ENCODE data around the gene MAML3.

GRCh38 chr4:139918591-139918990 is 235.4 kb downstream of the MAML3 start:
- TF ChIP-seq, protein P1, sequence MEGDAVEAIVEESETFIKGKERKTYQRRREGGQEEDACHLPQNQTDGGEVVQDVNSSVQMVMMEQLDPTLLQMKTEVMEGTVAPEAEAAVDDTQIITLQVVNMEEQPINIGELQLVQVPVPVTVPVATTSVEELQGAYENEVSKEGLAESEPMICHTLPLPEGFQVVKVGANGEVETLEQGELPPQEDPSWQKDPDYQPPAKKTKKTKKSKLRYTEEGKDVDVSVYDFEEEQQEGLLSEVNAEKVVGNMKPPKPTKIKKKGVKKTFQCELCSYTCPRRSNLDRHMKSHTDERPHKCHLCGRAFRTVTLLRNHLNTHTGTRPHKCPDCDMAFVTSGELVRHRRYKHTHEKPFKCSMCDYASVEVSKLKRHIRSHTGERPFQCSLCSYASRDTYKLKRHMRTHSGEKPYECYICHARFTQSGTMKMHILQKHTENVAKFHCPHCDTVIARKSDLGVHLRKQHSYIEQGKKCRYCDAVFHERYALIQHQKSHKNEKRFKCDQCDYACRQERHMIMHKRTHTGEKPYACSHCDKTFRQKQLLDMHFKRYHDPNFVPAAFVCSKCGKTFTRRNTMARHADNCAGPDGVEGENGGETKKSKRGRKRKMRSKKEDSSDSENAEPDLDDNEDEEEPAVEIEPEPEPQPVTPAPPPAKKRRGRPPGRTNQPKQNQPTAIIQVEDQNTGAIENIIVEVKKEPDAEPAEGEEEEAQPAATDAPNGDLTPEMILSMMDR (conservative IDR thresholded peaks at IDR 0.05; ENCODE audit: low read depth in 2 of 2), result no peak
- TF ChIP-seq POLR2AphosphoS5 (IDR thresholded peaks at IDR 0.05; ENCODE audit: low read depth) (no peak), CREB1 (CRISPR knock-in tag; IDR thresholded peaks at IDR 0.05; ENCODE audit: low read depth) (no peak), EZH2 (IDR thresholded peaks at IDR 0.05; ENCODE audit: low read depth, unreplicated experiment) (no peak), JUNB (IDR thresholded peaks at IDR 0.05; ENCODE audit: unreplicated experiment) (no peak), ZNF114 (CRISPR knock-in tag; IDR thresholded peaks at IDR 0.05) (no peak), EZH2phosphoT487 (IDR thresholded peaks at IDR 0.05; ENCODE audit: unreplicated experiment) (no peak)
